ENCODE data around the gene PWP1. TPM values are rescaled to one million over a fixed set of nuclear protein-coding genes. Genes with fewer than 3 reads are reported as not detected.
"Not testable (repeated sequence)": the region's sequence is repeated elsewhere in the genome, so short reads cannot be mapped to it uniquely, and the experiment has no call there.

The PWP1 gene
- total RNA-seq, 2 donors from 2014 or later: 35.7 to 37.8 TPM

DNA sequence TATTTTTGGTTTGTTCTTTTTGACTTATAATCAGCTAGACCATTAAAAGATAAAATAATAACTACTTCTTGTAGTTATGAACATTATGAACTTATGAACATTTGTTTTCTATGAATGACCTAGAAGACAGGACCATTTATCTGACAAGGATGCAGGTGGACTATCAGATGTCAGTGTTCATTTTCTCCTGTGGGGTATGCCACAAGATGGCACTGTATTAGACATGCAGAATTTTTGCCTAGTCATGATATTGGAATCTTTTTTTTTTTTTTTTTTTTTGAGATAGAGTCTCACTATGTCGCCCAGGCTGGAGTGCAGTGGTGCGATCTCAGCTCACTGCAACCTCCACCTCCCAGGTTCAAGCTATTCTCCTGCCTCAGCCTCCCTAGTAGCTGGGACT is 10.2 kb downstream of the PWP1 start:
- H3K36me3 ChIP-seq (ENCODE audit: control insufficient read depth, insufficient read depth, low read length): peaks cover 92% of the 10 kb centered on the region
- H3K9me3 ChIP-seq (ENCODE audit: control insufficient read depth, low read length): peaks cover 15% of the 10 kb centered on the region
- peaks cover 13% of the 10 kb centered on the region for H3K9me3 Mint-ChIP-seq

DNA sequence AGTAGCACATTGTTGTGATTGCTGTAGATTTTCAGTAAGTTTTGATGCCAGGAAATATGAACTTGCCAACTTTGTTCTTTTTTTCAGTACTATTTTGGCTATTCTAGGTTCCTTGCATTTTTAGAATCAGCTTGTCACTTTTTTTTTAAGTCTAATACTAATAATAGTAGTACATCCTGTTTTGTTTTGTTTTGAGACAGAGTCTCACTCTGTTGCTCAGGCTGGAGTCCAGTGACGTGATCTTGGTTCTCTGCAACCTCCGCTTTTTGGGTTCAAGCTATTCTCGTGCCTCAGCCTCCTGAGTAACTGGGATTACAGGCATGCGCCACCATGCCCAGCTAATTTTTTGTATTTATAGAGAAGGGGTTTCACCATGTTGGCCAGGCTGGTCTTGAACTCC is 16.5 kb downstream of the PWP1 start:
- H3K27me3 Mint-ChIP-seq (ENCODE audit: insufficient read depth): no peaks in the 10 kb centered on the region
- H3K4me1 ChIP-seq (ENCODE audit: control insufficient read depth, insufficient read depth, low read length): no peaks in the 10 kb centered on the region
- H3K4me3 ChIP-seq (ENCODE audit: low read length): no peak overlapping the region
- H3K27me3 ChIP-seq (ENCODE audit: control insufficient read depth, insufficient read depth, low read length, poor library complexity, severe bottlenecking): no peaks in the 10 kb centered on the region
- no peak overlapping the region for H3K9ac ChIP-seq (ENCODE audit: extremely low read depth, low read length, poor library complexity, severe bottlenecking)
- H3K27ac Mint-ChIP-seq: no peak overlapping the region
- DNase-seq: no peak
- peaks cover 39% of the 10 kb centered on the region for H3K9me3 Mint-ChIP-seq
- peaks cover 87% of the 10 kb centered on the region for H3K36me3 ChIP-seq (ENCODE audit: control insufficient read depth, insufficient read depth, low read length)
- H3K4me1 Mint-ChIP-seq: no peaks in the 10 kb centered on the region
- 98 to 100% methylated on average over 2 to 4 of the region's 4 CpGs for WGBS, 2 experiments (ENCODE audit: insufficient coverage in 1 of 2, insufficient read length in 1 of 2)
- no peak overlapping the region for H3K4me3 Mint-ChIP-seq
- peaks cover 90% of the 10 kb centered on the region for H3K36me3 Mint-ChIP-seq (ENCODE audit: low read depth)
- H3K9me3 ChIP-seq (ENCODE audit: control insufficient read depth, low read length): peaks cover 38% of the 10 kb centered on the region
- TF ChIP-seq, protein P1, sequence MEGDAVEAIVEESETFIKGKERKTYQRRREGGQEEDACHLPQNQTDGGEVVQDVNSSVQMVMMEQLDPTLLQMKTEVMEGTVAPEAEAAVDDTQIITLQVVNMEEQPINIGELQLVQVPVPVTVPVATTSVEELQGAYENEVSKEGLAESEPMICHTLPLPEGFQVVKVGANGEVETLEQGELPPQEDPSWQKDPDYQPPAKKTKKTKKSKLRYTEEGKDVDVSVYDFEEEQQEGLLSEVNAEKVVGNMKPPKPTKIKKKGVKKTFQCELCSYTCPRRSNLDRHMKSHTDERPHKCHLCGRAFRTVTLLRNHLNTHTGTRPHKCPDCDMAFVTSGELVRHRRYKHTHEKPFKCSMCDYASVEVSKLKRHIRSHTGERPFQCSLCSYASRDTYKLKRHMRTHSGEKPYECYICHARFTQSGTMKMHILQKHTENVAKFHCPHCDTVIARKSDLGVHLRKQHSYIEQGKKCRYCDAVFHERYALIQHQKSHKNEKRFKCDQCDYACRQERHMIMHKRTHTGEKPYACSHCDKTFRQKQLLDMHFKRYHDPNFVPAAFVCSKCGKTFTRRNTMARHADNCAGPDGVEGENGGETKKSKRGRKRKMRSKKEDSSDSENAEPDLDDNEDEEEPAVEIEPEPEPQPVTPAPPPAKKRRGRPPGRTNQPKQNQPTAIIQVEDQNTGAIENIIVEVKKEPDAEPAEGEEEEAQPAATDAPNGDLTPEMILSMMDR (conservative IDR thresholded peaks at IDR 0.05): no peak
- no peak overlapping the region for H3K27ac ChIP-seq (ENCODE audit: low read depth, low read length)

More for the DNA sequence above, 10.2 kb downstream of the PWP1 start:
- not testable (repeated sequence) for H3K27me3 Mint-ChIP-seq (ENCODE audit: insufficient read depth); DNase-seq; H3K4me3 Mint-ChIP-seq; H3K4me1 Mint-ChIP-seq; H3K4me1 ChIP-seq (ENCODE audit: control insufficient read depth, insufficient read depth, low read length); H3K9ac ChIP-seq (ENCODE audit: extremely low read depth, low read length, poor library complexity, severe bottlenecking); H3K27me3 ChIP-seq (ENCODE audit: control insufficient read depth, insufficient read depth, low read length, poor library complexity, severe bottlenecking); H3K4me3 ChIP-seq (ENCODE audit: low read length); H3K27ac ChIP-seq (ENCODE audit: low read depth, low read length)
- peak overlapping the region; percentile 64 for H3K27ac Mint-ChIP-seq
- WGBS, 2 experiments (ENCODE audit: insufficient coverage in 1 of 2, insufficient read length in 1 of 2): 100% methylated on average over 2 of the region's 2 CpGs; no CpG with 5 or more reads in 1 of the 2 experiments
- H3K36me3 Mint-ChIP-seq (ENCODE audit: low read depth): peaks cover 85% of the 10 kb centered on the region
- TF ChIP-seq, protein P1 (conservative IDR thresholded peaks at IDR 0.05): peak; percentile 33

DNA sequence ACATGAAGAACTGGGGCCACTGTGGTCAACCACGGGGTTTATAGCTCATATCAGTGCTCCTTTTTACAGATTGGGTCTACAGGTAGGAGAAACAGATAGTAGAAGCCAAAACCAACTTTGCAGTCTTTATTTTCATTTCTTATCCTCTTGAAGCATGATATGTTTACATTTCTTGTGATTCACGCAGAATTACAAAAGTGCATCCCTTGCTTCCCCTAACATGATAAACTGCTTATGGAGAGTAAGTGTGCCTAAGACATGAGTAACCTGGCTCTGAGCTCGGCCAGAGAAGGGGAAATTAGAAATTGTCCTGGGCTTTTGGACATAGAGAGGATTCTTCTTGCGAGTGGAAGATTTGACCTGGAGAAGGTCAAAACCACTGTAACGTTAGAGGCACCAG is 18.4 kb downstream of the PWP1 start:
- WGBS, 2 experiments (ENCODE audit: insufficient coverage in 1 of 2, insufficient read length in 1 of 2): 91 to 94% methylated on average over 3 to 5 of the region's 5 CpGs
- no peaks in the 10 kb centered on the region for H3K27me3 Mint-ChIP-seq (ENCODE audit: insufficient read depth)

DNA sequence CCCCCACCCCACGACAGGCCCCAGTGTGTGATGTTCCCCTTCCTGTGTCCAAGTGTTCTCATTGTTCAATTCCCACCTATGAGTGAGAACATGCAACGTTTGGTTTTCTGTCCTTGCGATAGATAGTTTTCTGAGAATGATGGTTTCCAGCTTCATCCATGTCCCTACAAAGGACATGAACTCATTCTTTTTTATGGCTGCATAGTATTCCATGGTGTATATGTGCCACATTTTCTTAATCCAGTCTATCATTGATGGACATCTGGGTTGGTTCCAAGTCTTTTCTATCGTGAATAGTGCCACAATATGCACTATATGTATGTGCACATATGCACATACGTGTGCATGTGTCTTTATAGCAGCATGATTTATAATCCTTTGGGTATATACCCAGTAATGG is 19.9 kb downstream of the PWP1 start:
- not testable (repeated sequence) for H3K27me3 Mint-ChIP-seq (ENCODE audit: insufficient read depth); H3K27me3 ChIP-seq (ENCODE audit: control insufficient read depth, insufficient read depth, low read length, poor library complexity, severe bottlenecking); H3K4me3 ChIP-seq (ENCODE audit: low read length); DNase-seq; H3K9ac ChIP-seq (ENCODE audit: extremely low read depth, low read length, poor library complexity, severe bottlenecking); H3K4me3 Mint-ChIP-seq; H3K4me1 ChIP-seq (ENCODE audit: control insufficient read depth, insufficient read depth, low read length); H3K27ac ChIP-seq (ENCODE audit: low read depth, low read length); H3K4me1 Mint-ChIP-seq; H3K27ac Mint-ChIP-seq
- 96 to 100% methylated on average over 1 to 4 of the region's 5 CpGs for WGBS, 2 experiments (ENCODE audit: insufficient coverage in 1 of 2, insufficient read length in 1 of 2)
- H3K36me3 Mint-ChIP-seq (ENCODE audit: low read depth): peaks cover 93% of the 10 kb centered on the region
- peaks cover 31% of the 10 kb centered on the region for H3K9me3 Mint-ChIP-seq
- H3K9me3 ChIP-seq (ENCODE audit: control insufficient read depth, low read length): peaks cover 53% of the 10 kb centered on the region
- H3K36me3 ChIP-seq (ENCODE audit: control insufficient read depth, insufficient read depth, low read length): peaks cover 83% of the 10 kb centered on the region

More for the DNA sequence above, 18.4 kb downstream of the PWP1 start:
- H3K4me3 Mint-ChIP-seq: no peak overlapping the region
- DNase-seq: no peak
- Histone ChIP-seq H3K27ac (ENCODE audit: low read depth, low read length) (no peak overlapping the region), H3K4me3 (ENCODE audit: low read length) (no peak overlapping the region), H3K9me3 (ENCODE audit: control insufficient read depth, low read length) (peaks cover 52% of the 10 kb centered on the region), H3K9ac (ENCODE audit: extremely low read depth, low read length, poor library complexity, severe bottlenecking) (no peak overlapping the region), H3K36me3 (ENCODE audit: control insufficient read depth, insufficient read depth, low read length) (peaks cover 84% of the 10 kb centered on the region), H3K27me3 (ENCODE audit: control insufficient read depth, insufficient read depth, low read length, poor library complexity, severe bottlenecking) (no peaks in the 10 kb centered on the region), H3K4me1 (ENCODE audit: control insufficient read depth, insufficient read depth, low read length) (no peaks in the 10 kb centered on the region)
- TF ChIP-seq, protein P1 (conservative IDR thresholded peaks at IDR 0.05): no peak
- H3K9me3 Mint-ChIP-seq: peaks cover 39% of the 10 kb centered on the region
- no peaks in the 10 kb centered on the region for H3K4me1 Mint-ChIP-seq
- H3K27ac Mint-ChIP-seq: no peak overlapping the region
- H3K36me3 Mint-ChIP-seq (ENCODE audit: low read depth): peaks cover 93% of the 10 kb centered on the region
